Measurements from ENCODE around the gene LRBA. TPM values are rescaled to one million over a fixed set of nuclear protein-coding genes. Genes with fewer than 3 reads are reported as not detected.
A peak's percentile ranks its signal among the peaks of the same experiment; 100 is the strongest.

The LRBA gene
- total and polyA plus RNA-seq, 4 experiments from 2014 or later, result 17.1 to 64.5 (median 45.4) TPM

GRCh38 chr4:150264595-150265161 is 750.4 kb downstream of the LRBA start:
- Histone ChIP-seq H3K4me3 (ENCODE audit: low read length in 2 of 2) (no peak overlapping the region), H3K36me3 (ENCODE audit: insufficient read depth, low read length) (peaks cover 20% of the 10 kb centered on the region), H3K27ac (ENCODE audit: low read depth, low read length) (no peak overlapping the region), H3K27me3 (ENCODE audit: insufficient read depth, low read length) (no peaks in the 10 kb centered on the region), H3K4me1 (ENCODE audit: insufficient read depth, low read length) (no peaks in the 10 kb centered on the region), H3K9me3 (ENCODE audit: control insufficient read depth in 1 of 2, low read length in 2 of 2) (no peaks in the 10 kb centered on the region)
- no peaks in the 10 kb centered on the region for H3K27me3 Mint-ChIP-seq
- POLR2A ChIA-PET (ENCODE audit: partially characterized antibody), result no interaction called here
- H3K9me3 Mint-ChIP-seq, result no peaks in the 10 kb centered on the region
- peaks cover 58 to 60% of the 10 kb centered on the region in 2 donors for H3K36me3 Mint-ChIP-seq
- intact Hi-C loops (cut with micrococcal nuclease), result no loop called here
- peak overlapping the region in 1 of 7 donors; percentile 36 for H3K27ac Mint-ChIP-seq
- peaks cover 0 to 3% (median 1%) of the 10 kb centered on the region in 4 donors for H3K4me1 Mint-ChIP-seq
- H3K4me3 Mint-ChIP-seq, result no peak overlapping the region
- DNase-seq, result no peak
- CTCF ChIA-PET (ENCODE audit: partially characterized antibody), result interaction anchor here (1.0 kb wide), 1 partner anchor 602 kb away, joined by 4 read pairs; no protein-coding TSS in a partner anchor

DNA sequence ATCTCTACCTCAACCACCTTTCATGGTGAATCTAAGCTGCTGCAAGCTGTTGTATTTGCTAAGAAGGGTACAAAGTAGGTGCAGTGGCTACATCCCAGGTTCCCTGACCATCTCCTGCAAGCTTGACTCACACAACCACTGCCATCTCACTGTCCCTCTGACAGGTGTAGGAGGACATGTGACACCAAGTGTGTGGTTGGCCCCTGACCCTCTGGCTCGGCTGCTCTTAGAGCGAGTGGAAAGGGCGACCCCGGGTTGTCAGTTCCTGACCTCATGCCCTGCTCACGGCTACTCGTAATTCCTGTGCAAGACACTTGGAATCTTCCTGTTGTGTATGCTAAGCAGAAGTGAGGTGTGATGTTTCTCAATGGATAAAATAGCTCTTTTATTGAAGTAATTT is 752.5 kb downstream of the LRBA start:
- H3K9me3 Mint-ChIP-seq, result no peaks in the 10 kb centered on the region
- Histone ChIP-seq H3K4me3 (ENCODE audit: low read length in 2 of 2) (no peak overlapping the region), H3K9me3 (ENCODE audit: control insufficient read depth in 1 of 2, low read length in 2 of 2) (no peaks in the 10 kb centered on the region), H3K4me1 (ENCODE audit: insufficient read depth, low read length) (no peaks in the 10 kb centered on the region), H3K27ac (ENCODE audit: low read depth, low read length) (no peak overlapping the region), H3K36me3 (ENCODE audit: insufficient read depth, low read length) (peaks cover 20% of the 10 kb centered on the region), H3K27me3 (ENCODE audit: insufficient read depth, low read length) (no peaks in the 10 kb centered on the region)
- no peaks in the 10 kb centered on the region for H3K27me3 Mint-ChIP-seq
- POLR2A ChIA-PET (ENCODE audit: partially characterized antibody), result no interaction called here
- intact Hi-C loops (cut with micrococcal nuclease), result no loop called here
- peak overlapping the region in 1 of 7 donors; percentile 65 for H3K27ac Mint-ChIP-seq
- H3K36me3 Mint-ChIP-seq, result peaks cover 44 to 45% of the 10 kb centered on the region in 2 donors
- no peak overlapping the region for H3K4me3 Mint-ChIP-seq
- CTCF ChIA-PET (ENCODE audit: partially characterized antibody), result no interaction called here
- peaks cover 0 to 3% (median 1%) of the 10 kb centered on the region in 4 donors for H3K4me1 Mint-ChIP-seq
- DNase-seq, result no peak

GRCh38 chr4:150261571-150261970 is 753.5 kb downstream of the LRBA start:
- Mint-ChIP-seq H3K4me3 (no peak overlapping the region), H3K9me3 (no peaks in the 10 kb centered on the region), H3K27me3 (no peaks in the 10 kb centered on the region), H3K4me1 (peaks cover 0 to 2% (median 0%) of the 10 kb centered on the region in 4 donors), H3K36me3 (peaks cover 36 to 37% of the 10 kb centered on the region in 2 donors), H3K27ac (peak overlapping the region in 1 of 7 donors; percentile 30)
- Histone ChIP-seq H3K4me3 (ENCODE audit: low read length in 2 of 2) (no peak overlapping the region), H3K27ac (ENCODE audit: low read depth, low read length) (no peak overlapping the region), H3K27me3 (ENCODE audit: insufficient read depth, low read length) (no peaks in the 10 kb centered on the region), H3K4me1 (ENCODE audit: insufficient read depth, low read length) (no peaks in the 10 kb centered on the region), H3K9me3 (ENCODE audit: control insufficient read depth in 1 of 2, low read length in 2 of 2) (no peaks in the 10 kb centered on the region), H3K36me3 (ENCODE audit: insufficient read depth, low read length) (peaks cover 19% of the 10 kb centered on the region)
- ChIA-PET CTCF (ENCODE audit: partially characterized antibody) (no interaction called here), POLR2A (ENCODE audit: partially characterized antibody) (no interaction called here)
- intact Hi-C loops (cut with micrococcal nuclease), result no loop called here
- DNase-seq, result no peak

DNA sequence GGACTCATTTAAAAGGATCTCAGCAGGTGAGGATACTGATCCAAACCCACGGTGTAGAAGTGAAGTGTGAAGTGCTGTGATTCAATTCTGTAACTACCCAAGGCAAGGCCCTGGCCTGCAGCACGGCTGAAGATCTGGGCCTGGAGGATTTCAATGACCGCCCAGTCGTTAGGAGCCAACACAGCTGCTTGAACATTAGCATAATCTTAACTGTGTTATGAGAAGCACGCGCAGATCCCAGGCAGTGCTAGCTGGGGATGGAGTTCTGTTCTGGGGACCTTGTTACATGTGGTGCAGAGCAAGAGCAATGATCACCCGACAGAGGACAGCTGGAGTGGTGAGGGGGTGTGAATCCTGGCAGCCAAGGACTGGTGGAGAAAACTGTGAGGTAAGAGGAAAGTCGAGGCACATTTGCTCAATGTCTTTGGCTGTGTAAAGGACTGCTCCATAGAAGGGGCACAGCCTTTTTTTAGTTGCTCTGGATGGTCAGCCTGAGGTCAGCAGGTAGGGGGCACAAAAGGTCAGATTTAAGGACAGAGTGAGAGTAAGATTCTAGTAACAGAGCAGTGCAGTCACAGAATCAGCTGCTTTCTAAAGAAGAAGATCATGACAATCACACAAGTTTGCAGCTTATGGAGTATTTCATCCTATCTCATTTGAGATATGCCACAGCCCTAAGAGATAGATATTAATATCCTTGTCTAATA is 755.1 kb downstream of the LRBA start:
- ChIA-PET CTCF (ENCODE audit: partially characterized antibody) (no interaction called here), POLR2A (ENCODE audit: partially characterized antibody) (no interaction called here)
- Mint-ChIP-seq H3K27me3 (no peaks in the 10 kb centered on the region), H3K4me1 (peaks cover 0 to 2% (median 0%) of the 10 kb centered on the region in 4 donors), H3K27ac (peak overlapping the region in 3 of 7 donors; percentile 19 to 62 (median 37)), H3K36me3 (peaks cover 27 to 28% of the 10 kb centered on the region in 2 donors), H3K4me3 (no peak overlapping the region), H3K9me3 (no peaks in the 10 kb centered on the region)
- no peak overlapping the region for H3K27ac ChIP-seq (ENCODE audit: low read depth, low read length)
- no peak overlapping the region for H3K4me3 ChIP-seq (ENCODE audit: low read length in 2 of 2)
- no peak for DNase-seq
- H3K4me1 ChIP-seq (ENCODE audit: insufficient read depth, low read length), result no peaks in the 10 kb centered on the region
- H3K9me3 ChIP-seq (ENCODE audit: control insufficient read depth in 1 of 2, low read length in 2 of 2), result no peaks in the 10 kb centered on the region
- intact Hi-C loops (cut with micrococcal nuclease), result no loop called here
- H3K36me3 ChIP-seq (ENCODE audit: insufficient read depth, low read length), result peaks cover 4% of the 10 kb centered on the region
- H3K27me3 ChIP-seq (ENCODE audit: insufficient read depth, low read length), result no peaks in the 10 kb centered on the region

- H3K27me3 Mint-ChIP-seq, result no peaks in the 10 kb centered on the region
- Histone ChIP-seq H3K4me3 (ENCODE audit: low read length in 2 of 2) (no peak overlapping the region), H3K27me3 (ENCODE audit: insufficient read depth, low read length) (no peaks in the 10 kb centered on the region), H3K9me3 (ENCODE audit: control insufficient read depth in 1 of 2, low read length in 2 of 2) (no peaks in the 10 kb centered on the region), H3K36me3 (ENCODE audit: insufficient read depth, low read length) (no peaks in the 10 kb centered on the region), H3K27ac (ENCODE audit: low read depth, low read length) (no peak overlapping the region), H3K4me1 (ENCODE audit: insufficient read depth, low read length) (no peaks in the 10 kb centered on the region)
- H3K27ac Mint-ChIP-seq, result no peak overlapping the region
- ChIA-PET POLR2A (ENCODE audit: partially characterized antibody) (no interaction called here), CTCF (ENCODE audit: partially characterized antibody) (interaction anchor here (2.0 kb wide), 1 partner anchor 15 kb away, joined by 8 read pairs; no protein-coding TSS in a partner anchor)
- intact Hi-C loops (cut with micrococcal nuclease), result no loop called here
- H3K4me1 Mint-ChIP-seq, result peaks cover 0 to 2% (median 0%) of the 10 kb centered on the region in 4 donors
- peaks cover 15 to 18% of the 10 kb centered on the region in 2 donors for H3K36me3 Mint-ChIP-seq
- H3K9me3 Mint-ChIP-seq, result peaks cover 0 to 2% (median 0%) of the 10 kb centered on the region in 8 donors
- no peak overlapping the region for H3K4me3 Mint-ChIP-seq
- no peak for DNase-seq
Measured at GRCh38 chr4:150258569-150258968, 756.5 kb downstream of the LRBA start.

DNA sequence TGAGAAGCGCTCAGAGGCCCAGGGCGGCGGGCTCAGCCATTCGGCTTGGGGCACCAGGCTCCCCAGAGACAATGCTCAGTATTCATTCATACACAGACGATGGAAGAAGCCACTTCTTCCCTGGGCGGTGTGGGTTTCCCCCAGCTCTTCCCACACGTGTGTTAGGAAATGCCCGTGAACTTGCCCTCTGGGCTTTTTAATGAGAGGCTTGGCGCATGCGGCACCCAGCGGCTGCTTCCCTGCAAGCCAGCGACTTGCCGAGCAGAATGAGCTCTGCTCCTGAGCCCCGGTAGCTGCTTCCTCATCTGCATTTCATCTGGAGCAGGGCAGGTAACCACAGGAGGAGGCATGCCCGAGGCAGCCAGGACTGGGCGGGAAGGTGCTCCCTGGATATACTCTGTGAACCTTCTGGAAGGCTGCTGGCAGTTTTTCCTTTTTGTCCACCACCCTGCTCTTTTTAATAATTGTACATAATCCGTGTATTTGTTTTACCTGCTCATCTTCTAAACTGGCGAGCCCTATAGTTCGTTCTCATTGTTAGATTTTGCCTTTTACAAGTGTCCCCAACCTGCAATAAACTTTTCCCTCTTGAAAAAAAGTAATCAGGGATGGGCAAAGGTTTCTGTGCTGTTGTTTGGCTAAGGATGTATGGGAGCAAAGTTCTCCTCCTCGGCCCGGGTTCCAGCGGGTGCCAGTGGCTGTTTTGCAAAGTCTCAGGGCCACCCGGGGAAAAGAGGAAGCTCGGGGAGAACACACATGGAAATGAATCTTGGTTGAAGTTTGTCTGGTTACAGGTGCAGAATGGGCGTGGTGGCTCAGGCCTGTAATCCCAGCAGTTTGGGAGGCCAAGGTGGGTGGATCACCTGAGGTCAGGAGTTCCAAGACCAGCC is 758.0 kb downstream of the LRBA start:
- Mint-ChIP-seq H3K4me3 (peak overlapping the region in 1 of 8 donors; percentile 33), H3K27me3 (no peaks in the 10 kb centered on the region), H3K9me3 (peaks cover 0 to 2% (median 0%) of the 10 kb centered on the region in 8 donors), H3K4me1 (peaks cover 0 to 2% (median 0%) of the 10 kb centered on the region in 4 donors), H3K27ac (no peak overlapping the region), H3K36me3 (peaks cover 15 to 16% of the 10 kb centered on the region in 2 donors)
- Histone ChIP-seq H3K36me3 (ENCODE audit: insufficient read depth, low read length) (no peaks in the 10 kb centered on the region), H3K4me3 (ENCODE audit: low read length in 2 of 2) (no peak overlapping the region), H3K27me3 (ENCODE audit: insufficient read depth, low read length) (no peaks in the 10 kb centered on the region), H3K9me3 (ENCODE audit: control insufficient read depth in 1 of 2, low read length in 2 of 2) (no peaks in the 10 kb centered on the region), H3K4me1 (ENCODE audit: insufficient read depth, low read length) (no peaks in the 10 kb centered on the region), H3K27ac (ENCODE audit: low read depth, low read length) (no peak overlapping the region)
- CTCF ChIA-PET (ENCODE audit: partially characterized antibody), result interaction anchor here (2.0 kb wide), 1 partner anchor 13 kb away, joined by 8 read pairs; no protein-coding TSS in a partner anchor
- POLR2A ChIA-PET (ENCODE audit: partially characterized antibody), result no interaction called here
- no peak for DNase-seq
- intact Hi-C loops (cut with micrococcal nuclease), result no loop called here

GRCh38 chr4:150256225-150256620 is 758.9 kb downstream of the LRBA start:
- H3K4me1 Mint-ChIP-seq, result peaks cover 0 to 2% (median 0%) of the 10 kb centered on the region in 4 donors
- Histone ChIP-seq H3K9me3 (ENCODE audit: control insufficient read depth in 1 of 2, low read length in 2 of 2) (no peaks in the 10 kb centered on the region), H3K27ac (ENCODE audit: low read depth, low read length) (no peak overlapping the region), H3K36me3 (ENCODE audit: insufficient read depth, low read length) (no peaks in the 10 kb centered on the region), H3K27me3 (ENCODE audit: insufficient read depth, low read length) (no peaks in the 10 kb centered on the region), H3K4me1 (ENCODE audit: insufficient read depth, low read length) (no peaks in the 10 kb centered on the region), H3K4me3 (ENCODE audit: low read length in 2 of 2) (no peak overlapping the region)
- ChIA-PET CTCF (ENCODE audit: partially characterized antibody) (interaction anchor here (1.3 kb wide), 1 partner anchor 14 kb away, joined by 3 read pairs; no protein-coding TSS in a partner anchor), POLR2A (ENCODE audit: partially characterized antibody) (no interaction called here)
- no peak overlapping the region for H3K27ac Mint-ChIP-seq
- H3K27me3 Mint-ChIP-seq, result no peaks in the 10 kb centered on the region
- peaks cover 9 to 10% of the 10 kb centered on the region in 2 donors for H3K36me3 Mint-ChIP-seq
- no peak overlapping the region for H3K4me3 Mint-ChIP-seq
- intact Hi-C loops (cut with micrococcal nuclease), result no loop called here
- DNase-seq, result no peak
- H3K9me3 Mint-ChIP-seq, result peaks cover 0 to 2% (median 0%) of the 10 kb centered on the region in 8 donors
